NB4 (cell line): ENCODE measurements around the gene ZNF101.

Experiments
- DNase-seq: peaks from one replicate; pipeline ENCODE4 v3.0.0; 2010; ENCODE audit warnings: low read depth
- H3K4me3 ChIP-seq: one replicate; pipeline ENCODE4 v1.5.1; 2011; ENCODE audit warnings: mild to moderate bottlenecking, low read depth, low read length, moderate library complexity
- CTCF ChIP-seq: IDR thresholded peaks from one replicate; pipeline ENCODE4 v1.5.1; 2012; ENCODE audit warnings: low read depth, low read length
- MAX ChIP-seq: IDR thresholded peaks from 2 replicates; pipeline ENCODE4 v1.6.1; 2011; ENCODE audit warnings: low read depth, low read length
- MYC ChIP-seq: IDR thresholded peaks from 2 replicates; pipeline ENCODE4 v1.6.1; 2011; ENCODE audit warnings: low read depth, low read length
- POLR2A ChIP-seq: IDR thresholded peaks from 2 replicates; pipeline ENCODE4 v1.6.1; 2011; ENCODE audit warnings: mild to moderate bottlenecking; ENCODE audit not compliant: insufficient read length; ENCODE audit errors: extremely low read depth

ZNF101 gene

GRCh38 chr19:19732579-19733501 lies 64.2 kb downstream of the ZNF101 start, which contains the start of gene ZNF14:
ZNF14 (minus strand) TSS chr19:19733112; CDS start chr19:19732958, 154 bp downstream.
- peak; percentile 95 for DNase-seq
- H3K4me3 ChIP-seq = peak within 1 kb of the TSS; percentile 74

More at GRCh38 chr19:19732579-19733501, 64.2 kb downstream of the ZNF101 start, which contains the start of gene ZNF14:
- TF ChIP-seq CTCF = peak; percentile 4
- TF ChIP-seq MYC = no peak
- TF ChIP-seq POLR2A = peak; percentile 96
- no peak for TF ChIP-seq MAX
